Measurements from ENCODE around the gene CFLAR.

GRCh38 chr2:201172279-201172678 lies 56.3 kb downstream of the CFLAR start:
- TF ChIP-seq CTCF (IDR thresholded peaks at IDR 0.05; ENCODE audit: low read length) (no peak), EZH2 (IDR thresholded peaks at IDR 0.05; ENCODE audit: borderline replicate concordance, low read length) (no peak)

Data from OCI-LY1 (cell line).